GM12874 (cell line): Measurements from ENCODE around the gene MCC.

Experiments used
- TF ChIP-seq, protein P1 (sequence below): IDR thresholded peaks from 2 replicates; pipeline ENCODE4 v1.5.1; 2011; ENCODE audit warnings: low read depth, mild to moderate bottlenecking, control low read depth, low read length, moderate library complexity; ENCODE audit not compliant: insufficient read depth

MCC gene

DNA sequence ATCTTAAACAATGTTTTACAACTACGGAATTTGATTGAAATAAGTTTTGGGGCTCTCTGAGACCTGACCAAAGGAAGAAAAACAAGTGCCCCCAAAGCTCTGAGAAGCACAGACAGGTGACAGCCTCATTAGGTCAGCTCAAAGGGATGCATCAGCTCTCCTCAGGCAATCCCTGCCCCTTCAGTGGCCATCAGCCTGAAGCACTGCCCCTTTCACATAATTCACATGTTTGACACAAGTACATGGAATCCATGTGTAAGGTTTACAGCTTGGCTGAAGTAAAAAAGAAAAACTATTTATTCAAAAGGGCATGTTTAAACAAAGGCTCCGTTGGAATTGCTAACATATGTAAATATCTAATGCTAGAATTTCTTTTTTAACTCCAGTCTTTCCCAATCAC, 109.7 kb downstream of the MCC start:
- TF ChIP-seq, protein P1, sequence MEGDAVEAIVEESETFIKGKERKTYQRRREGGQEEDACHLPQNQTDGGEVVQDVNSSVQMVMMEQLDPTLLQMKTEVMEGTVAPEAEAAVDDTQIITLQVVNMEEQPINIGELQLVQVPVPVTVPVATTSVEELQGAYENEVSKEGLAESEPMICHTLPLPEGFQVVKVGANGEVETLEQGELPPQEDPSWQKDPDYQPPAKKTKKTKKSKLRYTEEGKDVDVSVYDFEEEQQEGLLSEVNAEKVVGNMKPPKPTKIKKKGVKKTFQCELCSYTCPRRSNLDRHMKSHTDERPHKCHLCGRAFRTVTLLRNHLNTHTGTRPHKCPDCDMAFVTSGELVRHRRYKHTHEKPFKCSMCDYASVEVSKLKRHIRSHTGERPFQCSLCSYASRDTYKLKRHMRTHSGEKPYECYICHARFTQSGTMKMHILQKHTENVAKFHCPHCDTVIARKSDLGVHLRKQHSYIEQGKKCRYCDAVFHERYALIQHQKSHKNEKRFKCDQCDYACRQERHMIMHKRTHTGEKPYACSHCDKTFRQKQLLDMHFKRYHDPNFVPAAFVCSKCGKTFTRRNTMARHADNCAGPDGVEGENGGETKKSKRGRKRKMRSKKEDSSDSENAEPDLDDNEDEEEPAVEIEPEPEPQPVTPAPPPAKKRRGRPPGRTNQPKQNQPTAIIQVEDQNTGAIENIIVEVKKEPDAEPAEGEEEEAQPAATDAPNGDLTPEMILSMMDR, result no peak

GRCh38 chr5:113378081-113378480, 110.2 kb downstream of the MCC start:
- TF ChIP-seq, protein P1, result no peak

DNA sequence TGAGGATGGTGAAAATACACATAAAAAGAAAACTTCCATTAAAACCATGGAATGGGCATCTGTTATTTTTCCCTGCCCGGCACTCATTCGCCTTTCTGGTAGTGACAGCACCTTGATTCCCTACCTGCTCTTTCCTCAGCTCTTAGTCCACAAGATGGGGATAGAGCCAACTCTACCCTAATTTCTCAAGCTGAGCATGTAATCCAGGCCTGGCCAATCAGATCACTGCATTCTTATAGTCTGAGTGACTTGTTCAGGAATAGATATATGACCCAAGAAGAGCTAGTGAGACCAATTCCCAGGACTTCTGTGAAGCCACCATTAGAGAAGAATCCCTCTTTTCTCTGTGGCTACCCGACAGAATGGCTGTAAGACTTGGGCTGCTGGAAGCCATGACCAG, 111.6 kb downstream of the MCC start:
- TF ChIP-seq, protein P1, result no peak

DNA sequence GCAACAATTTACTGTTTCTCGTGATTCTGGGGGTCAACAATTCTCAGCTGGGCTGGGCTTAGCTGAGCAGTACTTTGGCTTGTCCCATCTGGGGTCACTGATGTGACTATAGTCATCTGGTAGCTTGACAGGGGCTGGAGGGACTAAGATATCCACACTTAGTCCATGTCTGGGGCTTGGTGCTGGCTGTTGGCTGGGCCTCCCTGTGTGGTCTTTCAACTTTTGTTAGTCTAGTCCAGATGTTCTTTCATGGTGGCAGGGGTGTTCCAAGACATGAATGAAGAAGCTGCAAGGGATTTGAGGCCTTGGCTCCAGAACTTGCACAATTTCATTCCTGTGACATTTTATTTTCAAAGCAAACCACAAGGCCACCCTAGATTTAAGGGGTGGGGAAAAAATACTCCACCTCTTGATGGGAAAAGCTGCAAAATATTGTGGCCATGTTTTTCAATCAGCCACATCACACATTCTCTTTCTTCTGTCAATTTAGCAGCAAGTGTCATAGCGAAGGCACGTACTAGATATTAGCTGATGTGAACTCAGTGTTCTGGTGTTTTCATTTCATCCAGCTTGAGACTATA, 112.7 kb downstream of the MCC start:
- TF ChIP-seq, protein P1, result no peak

- TF ChIP-seq, protein P1, result no peak
Measured at GRCh38 chr5:113373426-113373825, 114.8 kb downstream of the MCC start.

DNA sequence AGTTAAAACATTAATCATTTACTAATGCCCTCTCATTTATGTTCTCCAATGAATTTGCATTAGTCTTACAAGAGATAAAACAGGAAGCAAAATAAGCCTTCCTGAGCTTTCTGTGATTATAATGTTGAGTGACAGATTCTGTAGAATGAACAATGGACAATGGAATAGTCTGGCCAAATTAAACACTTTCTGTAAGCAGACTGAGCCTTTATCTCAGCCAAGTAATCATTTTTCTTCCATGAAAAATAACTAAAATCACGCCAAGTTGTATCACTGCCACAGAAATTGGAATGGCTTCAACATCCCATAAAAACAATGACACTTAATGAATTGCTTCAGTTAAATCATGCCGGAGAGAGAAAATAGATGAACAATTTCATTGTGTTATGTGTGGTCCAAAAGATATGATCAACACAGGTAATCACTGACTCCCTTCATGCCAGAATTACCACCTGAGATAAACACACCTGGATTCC, 116.5 kb downstream of the MCC start:
- TF ChIP-seq, protein P1, result no peak

- TF ChIP-seq, protein P1, result no peak
Measured at GRCh38 chr5:113367586-113367985, 120.7 kb downstream of the MCC start.
